GM12878 (cell line): ENCODE results near the gene PALMD. TPM values are rescaled to one million over a fixed set of nuclear protein-coding genes. Genes with fewer than 3 reads are reported as not detected.

Source experiments
- ATAC-seq: fragments of 200-7000 bp; cut with Tn5 transposase; 3 replicates; pipeline ENCODE4 v1.9.1; 2020; ENCODE audit warnings: mild to moderate bottlenecking, moderate library complexity
- BruUV-seq: library from RNA; stranded (reverse); fragments of 400-500 nt; replicated peaks from 2 replicates; lab custom pipeline; 2021; lab: Mats Ljungman, UMichigan
- CTCF ChIA-PET: fragments of 300-600 bp; sonication (Branson Sonifier 250); formaldehyde crosslinking; extraction: SDS; loops from one replicate; lab custom pipeline; 2021; ENCODE audit warnings: inconsistent platforms; lab: Yijun Ruan, JAX
- POLR2A ChIA-PET: fragments of 350-600 bp; formaldehyde crosslinking; extraction: SDS; loops from one replicate; lab custom pipeline; 2021; ENCODE audit warnings: inconsistent platforms; lab: Charles Lee
- RAD21 ChIA-PET: fragments of 300-600 bp; sonication (Branson Sonifier 250); formaldehyde crosslinking; loops from one replicate; lab custom pipeline; 2023; ENCODE audit warnings: antibody characterized with exemption; ENCODE audit not compliant: unreplicated experiment; lab: Charles Lee
- SMC1A ChIA-PET: fragments of 300-600 bp; sonication (Branson Sonifier 250); formaldehyde crosslinking; loops from one replicate; lab custom pipeline; 2023; ENCODE audit not compliant: unreplicated experiment, uncharacterized antibody; lab: Charles Lee
- DNase-seq: peaks from one replicate; pipeline ENCODE4 v3.0.0-alpha.2; 2011; ENCODE audit warnings: low read depth, low spot score
- FAIRE-seq: peaks from 3 replicates; lab custom pipeline; 2011; peaks lifted over from hg19 to GRCh38; lab: Jason Lieb, UNC
- H2AFZ ChIP-seq: 2 replicates; pipeline ENCODE4 v1.6.0; 2011; ENCODE audit warnings: low read depth, low read length, control low read depth; ENCODE audit not compliant: control insufficient read depth
- H3K27ac ChIP-seq: 2 replicates; pipeline ENCODE4 v1.5.1; 2011; ENCODE audit warnings: control low read depth; ENCODE audit not compliant: control insufficient read depth, insufficient read depth
- H3K27me3 ChIP-seq, 2 experiments: replicated peaks in 1 of 2; 2 replicates each; pipeline versions ENCODE4 v1.6.0 to v1.6.1; 2011; ENCODE audit warnings: low read length in 1 of 2; ENCODE audit not compliant: control insufficient read depth in 2 of 2, insufficient read depth in 2 of 2
- H3K36me3 ChIP-seq, 2 experiments: 2 replicates each; pipeline ENCODE4 v1.5.1; 2011; ENCODE audit warnings: low read length in 1 of 2; ENCODE audit not compliant: control insufficient read depth in 2 of 2, insufficient read depth in 2 of 2
- H3K4me1 ChIP-seq: 2 replicates; pipeline ENCODE4 v1.6.1; 2011; ENCODE audit warnings: mild to moderate bottlenecking, low read length, moderate library complexity, mixed read lengths; ENCODE audit not compliant: control insufficient read depth, insufficient read depth
- H3K4me2 ChIP-seq: 2 replicates; pipeline ENCODE4 v1.6.0; 2011; ENCODE audit warnings: control low read depth; ENCODE audit not compliant: control insufficient read depth, insufficient read depth
- H3K4me3 ChIP-seq: fragments of 200-600 bp; sonication (generic); 2 replicates; pipeline ENCODE4 v1.5.1; 2016
- H3K79me2 ChIP-seq: 2 replicates; pipeline ENCODE4 v1.6.0; 2011; ENCODE audit warnings: low read length; ENCODE audit not compliant: control insufficient read depth, insufficient read depth
- H3K9ac ChIP-seq: 2 replicates; pipeline ENCODE4 v1.8.0; 2011; ENCODE audit warnings: low read length, control low read depth, mixed read lengths; ENCODE audit not compliant: control insufficient read depth, insufficient read depth
- H3K9me3 ChIP-seq: replicated peaks from 3 replicates; pipeline ENCODE4 v1.5.1; 2011; ENCODE audit warnings: mild to moderate bottlenecking, low read length; ENCODE audit not compliant: control insufficient read depth, insufficient read depth
- H4K20me1 ChIP-seq: 2 replicates; pipeline ENCODE4 v1.6.0; 2011; ENCODE audit not compliant: control insufficient read depth, insufficient read depth
- BACH1 ChIP-seq: fragments of 450-650 bp; IDR thresholded peaks from 2 replicates; pipeline ENCODE4 v1.6.1; 2017; ENCODE audit warnings: mild to moderate bottlenecking, borderline replicate concordance
- ETV6 ChIP-seq, 2 experiments: fragments of 450-650 bp in 1 of 2; IDR thresholded peaks in 1 of 2; conservative IDR thresholded peaks in 1 of 2; 2 replicates each; pipeline ENCODE4 v1.6.1; 2014; ENCODE audit warnings: antibody characterized with exemption in 1 of 2, borderline replicate concordance in 1 of 2, low read depth in 1 of 2, mild to moderate bottlenecking in 1 of 2, moderate library complexity in 1 of 2
- YY1 ChIP-seq: IDR thresholded peaks from 2 replicates; pipeline ENCODE4 v1.6.1; 2011; ENCODE audit warnings: low read depth, mild to moderate bottlenecking, low read length
- WGBS: methylation state at CpG from one replicate; pipeline ENCODE4 v1.1.6; 2016; ENCODE audit warnings: low lambda C conversion rate; ENCODE audit not compliant: insufficient replicate concordance, insufficient coverage; ENCODE audit errors: missing lambda C conversion rate; 5-methylcytosine and 5-hydroxymethylcytosine counted together
- in situ Hi-C: fragments of 300-500 bp; cut with MboI; formaldehyde crosslinking; loops from 9 replicates; pipeline ENCODE4 v1.14.3; 2018; ENCODE audit warnings: mixed read lengths
- intact Hi-C: fragments of 100-400 bp; cut with micrococcal nuclease; formaldehyde crosslinking; loops from one replicate; pipeline ENCODE4 v1.14.2; 2022; ENCODE audit not compliant: unreplicated experiment
- polyA plus RNA-seq, 11 experiments: library from polyadenylated mRNA; depleted of rRNA in 4 of 11; unstranded in 6 of 11; stranded (reverse) in 5 of 11; fragments of >200 nt; fragmentation: Nextera tagmentation in 4 of 11; fragmentation: Illumina TruSeq in 1 of 11; extraction: Ambion mirVana in 4 of 11; extraction: Trizol in 1 of 11; gene quantifications; 1 replicate in 1 of 11; 2 replicates in 10 of 11; pipeline versions ENCODE4 v1.2.1 to v1.2.3, GENCODE V29; 2011 to 2016; ENCODE audit warnings: inconsistent platforms in 2 of 11, missing spikeins in 2 of 11, low read depth in 1 of 11
- total RNA-seq, 4 experiments: library from RNA; depleted of rRNA in 3 of 4; stranded (reverse); fragments of >200 nt in 3 of 4; fragmentation: Illumina TruSeq in 1 of 4; extraction: Trizol in 1 of 4; gene quantifications; 2 replicates each; pipeline versions ENCODE4 v1.2.1 to v1.2.3, GENCODE V29; 2013 to 2021
- TF ChIP-seq, protein P1 (sequence below): fragments of 450-650 bp; formaldehyde crosslinking; IDR thresholded peaks from 2 replicates; pipeline ENCODE4 v1.4.0; 2020; ENCODE audit warnings: mild to moderate bottlenecking, moderate library complexity

The PALMD gene
- total and polyA plus RNA-seq, 10 of the 15 experiments (the other 5 are each of a cell fraction or from before 2014, with no cell fraction given) = under 0.01 to 0.09 (median 0.04) TPM; not detected in 4

DNA sequence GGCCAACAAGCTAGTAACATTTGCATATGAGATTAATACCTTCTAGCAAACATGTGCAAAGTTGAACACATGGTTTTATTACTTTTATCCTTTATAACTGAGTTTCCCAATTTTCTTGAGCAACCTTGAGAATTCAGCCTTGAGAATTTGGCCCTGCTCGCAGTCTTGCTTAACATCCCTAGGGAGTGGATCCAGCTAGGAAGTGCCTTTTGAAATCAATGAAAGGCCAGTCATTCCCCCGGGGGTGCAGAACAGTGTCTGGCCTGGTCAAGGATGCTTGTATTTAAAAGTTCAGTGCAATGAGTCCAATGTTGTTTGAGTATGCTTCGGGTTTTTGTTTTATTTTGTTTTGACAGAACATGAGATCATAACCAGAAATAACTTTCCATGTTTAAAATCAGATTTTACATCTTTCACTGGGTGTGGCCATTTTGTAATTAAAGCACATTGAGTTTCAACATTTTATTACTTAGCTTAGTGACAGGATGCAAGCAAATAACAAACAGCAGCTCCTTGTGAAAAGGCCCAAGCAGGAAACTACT, 16.7 kb downstream of the PALMD start:
- H3K9me3 ChIP-seq = no peaks in the 10 kb centered on the region
- ChIA-PET POLR2A (no interaction called here), RAD21 (no interaction called here), SMC1A (interaction anchor here (1.1 kb wide), 1 partner anchor 12 kb away, joined by 3 read pairs; no protein-coding TSS in a partner anchor), CTCF (interaction anchor here (0.9 to 1.5 kb wide), 2 partner anchors 23 to 181 kb away, joined by 4 to 5 read pairs; no protein-coding TSS in a partner anchor)
- intact Hi-C loops (no loop called here), in situ Hi-C loops (no loop called here)
- H3K9ac ChIP-seq = no peak overlapping the region
- FAIRE-seq (no peak), DNase-seq (no peak), ATAC-seq (no peak)
- no peak for TF ChIP-seq YY1
- TF ChIP-seq, protein P1, sequence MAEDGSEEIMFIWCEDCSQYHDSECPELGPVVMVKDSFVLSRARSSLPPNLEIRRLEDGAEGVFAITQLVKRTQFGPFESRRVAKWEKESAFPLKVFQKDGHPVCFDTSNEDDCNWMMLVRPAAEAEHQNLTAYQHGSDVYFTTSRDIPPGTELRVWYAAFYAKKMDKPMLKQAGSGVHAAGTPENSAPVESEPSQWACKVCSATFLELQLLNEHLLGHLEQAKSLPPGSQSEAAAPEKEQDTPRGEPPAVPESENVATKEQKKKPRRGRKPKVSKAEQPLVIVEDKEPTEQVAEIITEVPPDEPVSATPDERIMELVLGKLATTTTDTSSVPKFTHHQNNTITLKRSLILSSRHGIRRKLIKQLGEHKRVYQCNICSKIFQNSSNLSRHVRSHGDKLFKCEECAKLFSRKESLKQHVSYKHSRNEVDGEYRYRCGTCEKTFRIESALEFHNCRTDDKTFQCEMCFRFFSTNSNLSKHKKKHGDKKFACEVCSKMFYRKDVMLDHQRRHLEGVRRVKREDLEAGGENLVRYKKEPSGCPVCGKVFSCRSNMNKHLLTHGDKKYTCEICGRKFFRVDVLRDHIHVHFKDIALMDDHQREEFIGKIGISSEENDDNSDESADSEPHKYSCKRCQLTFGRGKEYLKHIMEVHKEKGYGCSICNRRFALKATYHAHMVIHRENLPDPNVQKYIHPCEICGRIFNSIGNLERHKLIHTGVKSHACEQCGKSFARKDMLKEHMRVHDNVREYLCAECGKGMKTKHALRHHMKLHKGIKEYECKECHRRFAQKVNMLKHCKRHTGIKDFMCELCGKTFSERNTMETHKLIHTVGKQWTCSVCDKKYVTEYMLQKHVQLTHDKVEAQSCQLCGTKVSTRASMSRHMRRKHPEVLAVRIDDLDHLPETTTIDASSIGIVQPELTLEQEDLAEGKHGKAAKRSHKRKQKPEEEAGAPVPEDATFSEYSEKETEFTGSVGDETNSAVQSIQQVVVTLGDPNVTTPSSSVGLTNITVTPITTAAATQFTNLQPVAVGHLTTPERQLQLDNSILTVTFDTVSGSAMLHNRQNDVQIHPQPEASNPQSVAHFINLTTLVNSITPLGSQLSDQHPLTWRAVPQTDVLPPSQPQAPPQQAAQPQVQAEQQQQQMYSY = no peak
- no peaks in the 10 kb centered on the region for H3K79me2 ChIP-seq
- no peak overlapping the region for H3K4me2 ChIP-seq
- no peaks in the 10 kb centered on the region for H3K36me3 ChIP-seq
- H3K27ac ChIP-seq = no peak overlapping the region
- WGBS = 46% methylated on average over 3 of the region's 3 CpGs
- H3K27me3 ChIP-seq = no peaks in the 10 kb centered on the region
- BruUV-seq = no TSS peak
- no peaks in the 10 kb centered on the region for H4K20me1 ChIP-seq
- H3K4me3 ChIP-seq = no peak overlapping the region
- no peaks in the 10 kb centered on the region for H3K4me1 ChIP-seq
- H2AFZ ChIP-seq = no peak overlapping the region

DNA sequence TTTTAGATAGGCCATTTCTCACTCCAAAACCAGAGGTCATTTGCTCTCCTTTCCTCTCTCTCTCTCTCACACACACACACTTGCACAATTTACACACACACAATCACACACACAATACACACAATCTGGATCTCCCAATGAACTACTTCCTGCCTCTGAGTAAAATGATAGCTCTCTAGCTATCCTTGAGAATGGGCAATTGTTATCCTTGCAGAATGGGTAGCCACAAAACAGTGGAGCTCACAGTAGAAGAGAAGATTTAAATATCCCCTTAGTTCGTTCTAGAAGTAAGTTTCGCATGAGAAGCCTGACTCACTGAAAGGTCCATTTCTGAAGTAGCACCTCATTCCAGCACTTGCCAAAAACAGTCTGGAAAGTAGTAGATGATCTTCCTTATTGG, 17.6 kb downstream of the PALMD start:
- in situ Hi-C loops (no loop called here), intact Hi-C loops (no loop called here)
- ChIA-PET POLR2A (no interaction called here), RAD21 (no interaction called here), SMC1A (no interaction called here), CTCF (interaction anchor here (1.5 kb wide), 1 partner anchor 22 kb away, joined by 5 read pairs; no protein-coding TSS in a partner anchor)
- H3K4me1 ChIP-seq = no peaks in the 10 kb centered on the region
- H4K20me1 ChIP-seq = no peaks in the 10 kb centered on the region
- no peak for TF ChIP-seq BACH1
- no peak for TF ChIP-seq ETV6 (conservative IDR thresholded peaks at IDR 0.05 in 1 of 2, IDR thresholded peaks at IDR 0.05 in 1 of 2; ENCODE audit: borderline replicate concordance in 1 of 2, low read depth in 1 of 2)
- ATAC-seq = no peak
- no peaks in the 10 kb centered on the region for H3K79me2 ChIP-seq
- no TSS peak for BruUV-seq
- no peak overlapping the region for H3K27ac ChIP-seq
- H3K9ac ChIP-seq = no peak overlapping the region
- no peak for FAIRE-seq
- H3K4me3 ChIP-seq = no peak overlapping the region
- no peaks in the 10 kb centered on the region for H3K27me3 ChIP-seq
- no peak overlapping the region for H2AFZ ChIP-seq
- no peaks in the 10 kb centered on the region for H3K9me3 ChIP-seq
- no peak overlapping the region for H3K4me2 ChIP-seq
- H3K36me3 ChIP-seq = no peaks in the 10 kb centered on the region
- DNase-seq = no peak
- WGBS = 35% methylated on average over 2 of the region's 2 CpGs
